Lower leg skin (tissue), 4 donors: ENCODE measurements around the gene PLXDC2. TPM values are rescaled to one million over a fixed set of nuclear protein-coding genes. Genes with fewer than 3 reads are reported as not detected.

Experiments used
- DNase-seq, 2 donors: peaks; one replicate each; pipeline ENCODE4 v3.0.0-alpha.2; 2019; ENCODE audit warnings: low spot score in 2 of 2
- H3K4me3 ChIP-seq: fragments of 200-600 bp; sonication (generic); 2 replicates; pipeline ENCODE4 v1.5.1; 2017; ENCODE audit warnings: mild to moderate bottlenecking, low read depth; ENCODE audit not compliant: poor library complexity, severe bottlenecking
- POLR2A ChIP-seq, 2 donors: fragments of 450-650 bp; IDR thresholded peaks; one replicate each; pipeline ENCODE4 v1.6.1; 2016 to 2017; ENCODE audit warnings: antibody characterized with exemption in 2 of 2, mild to moderate bottlenecking in 1 of 2, moderate library complexity in 1 of 2
- WGBS, 2 donors: methylation state at CpG; one replicate each; pipeline ENCODE4 v1.1.5; 2018; 5-methylcytosine and 5-hydroxymethylcytosine counted together
- intact Hi-C: fragments of 100-400 bp; cut with DNase I; formaldehyde crosslinking; loops from one replicate; pipeline ENCODE4 v1.15.0; 2023; ENCODE audit warnings: low total_unique reads
- total RNA-seq, 4 donors: library from RNA; depleted of rRNA; stranded (reverse); fragments of >200 nt; gene quantifications; one replicate each; pipeline ENCODE4 v1.1.0, GENCODE V29; 2016
- TF ChIP-seq, protein P1 (sequence below), 3 donors: fragments of 450-650 bp; IDR thresholded peaks; one replicate each; pipeline ENCODE4 v1.5.1; 2016; ENCODE audit warnings: antibody characterized with exemption in 3 of 3, mild to moderate bottlenecking in 3 of 3, moderate library complexity in 2 of 3

PLXDC2 gene
- total RNA-seq, 4 donors from 2014 or later, result 75.3 to 113 (median 95.3) TPM

DNA sequence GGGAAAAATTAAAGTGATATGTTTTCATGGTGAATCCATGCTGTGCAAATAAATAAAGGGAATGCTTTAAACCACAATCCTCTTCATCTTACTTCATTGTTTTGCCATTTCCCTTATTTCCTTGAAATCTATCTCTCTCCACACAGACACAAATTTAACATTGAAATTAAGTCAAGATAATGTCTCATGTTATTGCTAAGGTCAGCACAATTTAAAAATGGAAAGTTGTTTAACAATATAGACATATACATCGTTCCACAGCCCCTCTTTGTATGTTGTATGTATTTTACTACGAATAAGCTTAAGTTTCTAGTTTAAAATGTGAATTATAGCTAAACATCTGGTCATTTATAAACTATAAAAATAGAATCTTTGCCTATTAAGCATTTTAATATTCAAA lies 256.9 kb downstream of the PLXDC2 start:
- no peak for DNase-seq
- H3K4me3 ChIP-seq, result no peak overlapping the region
- 81 to 85% methylated on average over 2 of the region's 2 CpGs for WGBS, 2 donors
- intact Hi-C loops, result no loop called here
- TF ChIP-seq, protein P1, sequence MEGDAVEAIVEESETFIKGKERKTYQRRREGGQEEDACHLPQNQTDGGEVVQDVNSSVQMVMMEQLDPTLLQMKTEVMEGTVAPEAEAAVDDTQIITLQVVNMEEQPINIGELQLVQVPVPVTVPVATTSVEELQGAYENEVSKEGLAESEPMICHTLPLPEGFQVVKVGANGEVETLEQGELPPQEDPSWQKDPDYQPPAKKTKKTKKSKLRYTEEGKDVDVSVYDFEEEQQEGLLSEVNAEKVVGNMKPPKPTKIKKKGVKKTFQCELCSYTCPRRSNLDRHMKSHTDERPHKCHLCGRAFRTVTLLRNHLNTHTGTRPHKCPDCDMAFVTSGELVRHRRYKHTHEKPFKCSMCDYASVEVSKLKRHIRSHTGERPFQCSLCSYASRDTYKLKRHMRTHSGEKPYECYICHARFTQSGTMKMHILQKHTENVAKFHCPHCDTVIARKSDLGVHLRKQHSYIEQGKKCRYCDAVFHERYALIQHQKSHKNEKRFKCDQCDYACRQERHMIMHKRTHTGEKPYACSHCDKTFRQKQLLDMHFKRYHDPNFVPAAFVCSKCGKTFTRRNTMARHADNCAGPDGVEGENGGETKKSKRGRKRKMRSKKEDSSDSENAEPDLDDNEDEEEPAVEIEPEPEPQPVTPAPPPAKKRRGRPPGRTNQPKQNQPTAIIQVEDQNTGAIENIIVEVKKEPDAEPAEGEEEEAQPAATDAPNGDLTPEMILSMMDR (IDR thresholded peaks at IDR 0.05), result no peak
- no peak for TF ChIP-seq POLR2A (IDR thresholded peaks at IDR 0.05)

DNA sequence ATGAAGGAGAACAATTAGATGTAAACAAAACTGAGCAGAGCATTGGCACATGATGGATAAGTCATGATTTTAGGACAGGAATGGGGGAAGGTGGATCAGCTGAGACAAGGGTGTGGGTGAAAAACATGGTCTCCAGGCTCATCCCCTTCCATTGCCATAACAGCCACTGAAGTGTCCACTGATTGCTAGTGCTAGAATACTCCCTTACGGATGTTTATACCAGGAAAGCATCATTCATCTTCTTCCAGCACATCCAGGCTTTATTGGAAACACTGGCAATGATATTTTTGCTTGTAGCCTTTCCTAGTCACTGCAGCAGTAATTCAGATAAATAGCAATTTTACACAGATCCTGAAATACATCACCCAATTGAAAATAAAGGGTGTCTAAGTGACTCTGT lies 259.5 kb downstream of the PLXDC2 start:
- no peak for DNase-seq
- intact Hi-C loops, result no loop called here
- WGBS, 2 donors, result 84 to 91% methylated on average over 1 of the region's 1 CpG
- no peak overlapping the region for H3K4me3 ChIP-seq
- no peak for TF ChIP-seq POLR2A (IDR thresholded peaks at IDR 0.05)
- TF ChIP-seq, protein P1 (IDR thresholded peaks at IDR 0.05), result no peak

DNA sequence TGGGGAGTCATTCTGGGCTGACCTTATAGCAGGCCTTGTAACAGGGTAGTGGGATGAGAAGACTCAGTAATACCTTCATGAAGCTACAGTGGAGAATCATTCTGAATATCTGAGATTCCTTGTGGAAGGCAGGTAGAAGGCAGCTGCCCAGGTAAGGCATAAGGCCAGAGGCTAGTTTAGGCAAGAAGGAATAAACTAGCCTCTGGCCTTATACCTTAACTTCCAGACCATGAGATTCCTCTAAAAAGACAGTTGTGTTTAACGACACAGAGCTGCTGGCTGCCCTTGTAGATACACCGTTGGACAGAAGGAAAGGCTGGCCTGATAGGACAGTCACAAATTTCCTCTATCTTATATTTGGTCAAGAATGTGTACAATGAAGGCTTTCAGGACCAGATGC lies 268.2 kb downstream of the PLXDC2 start:
- TF ChIP-seq POLR2A (IDR thresholded peaks at IDR 0.05), result no peak
- TF ChIP-seq, protein P1 (IDR thresholded peaks at IDR 0.05), result no peak
- 81 to 89% methylated on average over 2 of the region's 2 CpGs for WGBS, 2 donors
- no peak for DNase-seq
- intact Hi-C loops, result no loop called here
- H3K4me3 ChIP-seq, result no peak overlapping the region

DNA sequence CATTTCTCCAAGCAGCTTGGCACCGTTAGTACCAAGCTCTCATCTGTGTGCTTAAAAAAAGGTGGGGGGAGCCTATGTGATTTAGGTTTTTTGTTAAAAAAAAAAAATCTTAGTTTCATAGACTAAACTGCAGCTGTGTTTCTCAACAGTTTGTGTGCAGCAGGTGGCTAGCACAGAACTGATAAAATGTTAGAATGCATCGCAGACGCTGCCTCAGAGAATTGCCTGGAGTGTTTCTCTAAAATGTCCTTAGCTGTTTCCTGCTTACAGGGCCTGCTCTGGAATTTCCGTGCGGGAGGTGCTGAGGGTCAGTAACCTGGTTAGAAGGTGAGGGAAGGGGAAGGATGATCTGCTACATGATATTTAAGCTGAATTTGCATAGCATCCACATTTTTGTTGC lies 268.9 kb downstream of the PLXDC2 start:
- TF ChIP-seq, protein P1 (IDR thresholded peaks at IDR 0.05), result no peak
- no peak for TF ChIP-seq POLR2A (IDR thresholded peaks at IDR 0.05)
- H3K4me3 ChIP-seq, result no peak overlapping the region
- WGBS, 2 donors, result 68 to 71% methylated on average over 5 of the region's 5 CpGs
- DNase-seq, result no peak
- intact Hi-C loops, result no loop called here

DNA sequence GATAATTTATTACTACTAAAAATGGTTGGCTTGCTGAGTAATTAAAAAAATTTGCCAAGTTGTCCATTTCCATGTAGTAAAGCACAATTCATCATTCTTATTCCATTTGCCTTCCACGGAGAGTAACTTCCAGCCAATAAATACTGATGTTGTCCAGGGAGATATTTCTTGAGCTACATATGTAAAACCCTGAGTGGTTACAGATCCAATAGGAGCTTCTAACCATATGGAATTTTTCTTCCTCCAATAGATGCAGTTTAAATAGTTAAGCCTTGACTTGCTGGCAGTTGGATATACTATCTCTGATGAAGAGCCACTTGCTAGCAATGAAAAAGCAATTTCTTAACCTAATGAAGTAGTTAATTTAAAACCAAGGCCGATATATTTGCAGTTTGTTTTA lies 271.1 kb downstream of the PLXDC2 start:
- intact Hi-C loops, result no loop called here
- 73 to 74% methylated on average over 2 of the region's 2 CpGs for WGBS, 2 donors
- no peak for DNase-seq
- no peak for TF ChIP-seq POLR2A (IDR thresholded peaks at IDR 0.05)
- TF ChIP-seq, protein P1 (IDR thresholded peaks at IDR 0.05), result no peak
- no peak overlapping the region for H3K4me3 ChIP-seq

DNA sequence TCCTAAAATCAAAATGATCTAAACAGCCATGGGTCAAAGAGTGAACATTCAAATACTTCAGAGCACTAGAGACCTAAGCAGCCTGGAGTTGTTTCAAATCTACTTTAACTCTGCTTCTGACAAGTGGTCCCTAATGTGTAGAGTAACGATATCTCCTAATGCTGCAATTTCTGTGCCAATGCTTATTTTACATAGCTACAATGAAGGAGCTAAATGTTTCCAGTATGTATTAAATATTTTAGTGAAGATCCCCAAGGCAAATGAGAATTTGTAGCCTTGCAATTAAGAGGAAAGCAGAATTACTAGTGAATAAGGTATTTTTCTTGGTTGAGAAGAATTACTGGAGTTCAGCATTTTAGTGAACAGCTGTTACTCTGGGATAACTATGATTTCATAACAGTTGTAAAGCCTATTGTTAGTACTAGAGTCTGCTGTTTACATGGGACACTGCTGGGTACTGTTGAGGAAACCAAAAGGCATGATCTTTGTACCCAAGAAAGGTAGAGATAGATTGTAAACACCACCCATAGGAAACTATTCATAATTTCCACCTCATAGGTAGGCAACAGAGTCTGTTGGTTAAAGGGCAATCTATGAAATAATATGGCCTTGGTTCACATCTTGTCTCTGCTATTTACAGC lies 271.9 kb downstream of the PLXDC2 start:
- intact Hi-C loops, result no loop called here
- WGBS, 2 donors, result 60 to 70% methylated on average over 1 of the region's 1 CpG
- DNase-seq, result no peak
- no peak overlapping the region for H3K4me3 ChIP-seq
- no peak for TF ChIP-seq POLR2A (IDR thresholded peaks at IDR 0.05)
- TF ChIP-seq, protein P1 (IDR thresholded peaks at IDR 0.05), result no peak
